Body of pancreas (tissue), 4 donors: ENCODE results near the gene OR51S1. TPM values are rescaled to one million over a fixed set of nuclear protein-coding genes. Genes with fewer than 3 reads are reported as not detected.

Experiments
- ATAC-seq: fragments of 150-250 bp; one replicate; pipeline ENCODE4 v1.9.1; 2016
- DNase-seq, 4 donors: peaks; one replicate each; pipeline ENCODE4 v3.0.0-alpha.2; 2019
- H3K27ac ChIP-seq, 4 donors: fragments of 200-600 bp; sonication (generic); 1 replicate in 3 of 4; 2 replicates in 1 of 4; pipeline versions ENCODE4 v1.5.1 to v1.6.1; 2016 to 2019; ENCODE audit warnings: mild to moderate bottlenecking in 1 of 4, mixed read lengths in 1 of 4, moderate library complexity in 1 of 4
- H3K27me3 ChIP-seq, 2 donors: fragments of 200-600 bp; sonication (generic); one replicate each; pipeline ENCODE4 v1.6.0; 2016; ENCODE audit warnings: mild to moderate bottlenecking in 1 of 2
- H3K36me3 ChIP-seq, 2 donors: fragments of 200-600 bp; sonication (generic); replicated peaks in 1 of 2; 2 replicates each; pipeline ENCODE4 v1.5.1; 2016; ENCODE audit warnings: low read depth in 2 of 2; ENCODE audit not compliant: insufficient read depth in 1 of 2
- H3K4me1 ChIP-seq: fragments of 200-600 bp; sonication (generic); one replicate; pipeline ENCODE4 v1.6.0; 2016
- H3K4me3 ChIP-seq, 2 donors: fragments of 200-600 bp; sonication (generic); 1 replicate in 1 of 2; 2 replicates in 1 of 2; pipeline ENCODE4 v1.5.1; 2016 to 2019
- H3K9me3 ChIP-seq, 3 donors: fragments of 200-600 bp; sonication (generic); 1 replicate in 2 of 3; 2 replicates in 1 of 3; pipeline ENCODE4 v1.5.1; 2016
- CTCF ChIP-seq, 7 experiments: fragments of 450-650 bp in 4 of 7; fragments of 200-600 bp in 3 of 7; sonication (generic) in 3 of 7; IDR thresholded peaks; one replicate each; pipeline ENCODE4 v1.5.1; 2016 to 2019; ENCODE audit warnings: antibody characterized with exemption in 7 of 7
- POLR2A ChIP-seq, 3 donors: fragments of 450-650 bp; IDR thresholded peaks; one replicate each; pipeline ENCODE4 v1.6.1; 2016; ENCODE audit warnings: antibody characterized with exemption in 3 of 3, mild to moderate bottlenecking in 2 of 3
- WGBS, 2 donors: methylation state at CpG; one replicate each; pipeline ENCODE4 v1.1.5; 2017; 5-methylcytosine and 5-hydroxymethylcytosine counted together
- intact Hi-C: fragments of 100-400 bp; cut with DNase I; formaldehyde crosslinking; loops from one replicate; pipeline ENCODE4 v1.15.1; 2023
- total RNA-seq, 2 donors: library from RNA; depleted of rRNA; stranded (reverse); fragments of >200 nt; gene quantifications; one replicate each; pipeline ENCODE4 v1.1.0, GENCODE V29; 2016

The OR51S1 gene
- total RNA-seq = not detected

- ATAC-seq (no peak), DNase-seq (no peak)
- WGBS, 2 donors = 57 to 58% methylated on average over 9 of the region's 9 CpGs
- Histone ChIP-seq H3K27me3 (no peaks in the 10 kb centered on the region), H3K4me1 (no peaks in the 10 kb centered on the region), H3K4me3 (no peak within 1 kb of the TSS), H3K27ac (no peak within 1 kb of the TSS), H3K36me3 (no peaks in the 10 kb centered on the region), H3K9me3 (no peaks in the 10 kb centered on the region)
- intact Hi-C loops = no loop called here
- TF ChIP-seq POLR2A (IDR thresholded peaks at IDR 0.05) (no peak), CTCF (IDR thresholded peaks at IDR 0.05) (no peak)
Observed at GRCh38 chr11:4848908-4849532, at the start of gene OR51S1. Gene OR51S1 (minus strand): TSS chr11:4849208. CDS start chr11:4849208, 0 bp downstream.

GRCh38 chr11:4891996-4892640, 43.1 kb upstream of the OR51S1 start:
- Histone ChIP-seq H3K4me3 (no peak overlapping the region), H3K9me3 (peaks cover 0 to 4% (median 0%) of the 10 kb centered on the region in 3 donors), H3K27me3 (no peaks in the 10 kb centered on the region), H3K36me3 (no peaks in the 10 kb centered on the region), H3K27ac (no peak overlapping the region), H3K4me1 (no peaks in the 10 kb centered on the region)
- ATAC-seq (no peak), DNase-seq (no peak)
- WGBS, 2 donors = 77 to 93% methylated on average over 1 of the region's 1 CpG
- intact Hi-C loops = no loop called here
- TF ChIP-seq CTCF (IDR thresholded peaks at IDR 0.05) = no peak
- TF ChIP-seq POLR2A (IDR thresholded peaks at IDR 0.05) = no peak

- 84 to 88% methylated on average over 2 of the region's 2 CpGs for WGBS, 2 donors
- peaks cover 0 to 4% (median 0%) of the 10 kb centered on the region in 3 donors for H3K9me3 ChIP-seq
- DNase-seq = no peak
- no peak overlapping the region for H3K4me3 ChIP-seq
- no peaks in the 10 kb centered on the region for H3K27me3 ChIP-seq
- no peaks in the 10 kb centered on the region for H3K4me1 ChIP-seq
- TF ChIP-seq CTCF (IDR thresholded peaks at IDR 0.05) (no peak), POLR2A (IDR thresholded peaks at IDR 0.05) (no peak)
- no peak overlapping the region for H3K27ac ChIP-seq
- H3K36me3 ChIP-seq = no peaks in the 10 kb centered on the region
- no peak for ATAC-seq
- intact Hi-C loops = no loop called here
Observed at GRCh38 chr11:4890279-4890678, 41.3 kb upstream of the OR51S1 start.

- TF ChIP-seq CTCF (IDR thresholded peaks at IDR 0.05) (no peak), POLR2A (IDR thresholded peaks at IDR 0.05) (no peak)
- ATAC-seq = no peak
- Histone ChIP-seq H3K4me1 (no peaks in the 10 kb centered on the region), H3K27me3 (no peaks in the 10 kb centered on the region), H3K36me3 (no peaks in the 10 kb centered on the region), H3K27ac (no peak overlapping the region), H3K9me3 (peaks cover 0 to 4% (median 0%) of the 10 kb centered on the region in 3 donors), H3K4me3 (no peak overlapping the region)
- 0% methylated on average over 1 of the region's 1 CpG for WGBS, 2 donors
- intact Hi-C loops = no loop called here
- no peak for DNase-seq
Observed at GRCh38 chr11:4887591-4887990, 38.6 kb upstream of the OR51S1 start.

- Histone ChIP-seq H3K4me1 (no peaks in the 10 kb centered on the region), H3K9me3 (peaks cover 0 to 4% (median 0%) of the 10 kb centered on the region in 3 donors), H3K36me3 (no peaks in the 10 kb centered on the region), H3K4me3 (no peak overlapping the region), H3K27ac (no peak overlapping the region), H3K27me3 (no peaks in the 10 kb centered on the region)
- TF ChIP-seq CTCF (IDR thresholded peaks at IDR 0.05) = no peak
- no peak for TF ChIP-seq POLR2A (IDR thresholded peaks at IDR 0.05)
- DNase-seq (no peak), ATAC-seq (no peak)
- intact Hi-C loops = no loop called here
- WGBS, 2 donors = 58 to 76% methylated on average over 3 of the region's 3 CpGs
Observed at GRCh38 chr11:4886186-4886585, 37.2 kb upstream of the OR51S1 start.
